Measurements from ENCODE around the gene SLC39A12. TPM values are rescaled to one million over a fixed set of nuclear protein-coding genes. Genes with fewer than 3 reads are reported as not detected.

SLC39A12 gene
- total and polyA plus RNA-seq, 2 experiments from 2014 or later: not detected

DNA sequence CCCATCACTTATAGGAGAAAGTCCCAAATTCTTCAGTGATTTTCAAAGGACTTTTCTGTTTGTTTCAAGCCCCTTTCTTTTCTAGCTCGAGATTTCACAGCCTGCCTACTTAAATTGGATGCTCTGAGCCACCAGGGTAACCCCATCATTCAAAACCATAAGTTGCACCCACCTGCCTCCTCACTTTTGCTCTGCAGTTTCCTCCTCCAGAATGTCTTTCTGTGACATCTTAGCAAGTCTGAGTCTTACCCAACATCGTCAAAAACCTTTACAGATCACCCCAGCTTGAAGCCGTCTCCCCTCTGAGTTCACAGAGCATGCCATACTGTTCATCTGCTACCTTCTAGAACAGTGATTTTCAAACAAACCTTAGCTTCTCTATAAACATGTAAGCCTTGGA, 124.2 kb downstream of the SLC39A12 start:
- TF ChIP-seq EZH2phosphoT487 (IDR thresholded peaks at IDR 0.05; ENCODE audit: unreplicated experiment) (no peak), JUNB (IDR thresholded peaks at IDR 0.05; ENCODE audit: unreplicated experiment) (no peak), NANOG (IDR thresholded peaks at IDR 0.05; ENCODE audit: borderline replicate concordance) (no peak), CREB1 (CRISPR knock-in tag; IDR thresholded peaks at IDR 0.05; ENCODE audit: low read depth) (no peak), ZNF114 (CRISPR knock-in tag; IDR thresholded peaks at IDR 0.05) (no peak), STAT1 (IDR thresholded peaks at IDR 0.05; ENCODE audit: unreplicated experiment) (no peak), POLR2AphosphoS5 (IDR thresholded peaks at IDR 0.05; ENCODE audit: low read depth) (no peak), ZNF331 (CRISPR knock-in tag; IDR thresholded peaks at IDR 0.05; ENCODE audit: low read depth) (no peak), EZH2 (IDR thresholded peaks at IDR 0.05; ENCODE audit: low read depth, unreplicated experiment) (no peak), ZNF462 (CRISPR knock-in tag; IDR thresholded peaks at IDR 0.05) (no peak)
- TF ChIP-seq, protein P1, sequence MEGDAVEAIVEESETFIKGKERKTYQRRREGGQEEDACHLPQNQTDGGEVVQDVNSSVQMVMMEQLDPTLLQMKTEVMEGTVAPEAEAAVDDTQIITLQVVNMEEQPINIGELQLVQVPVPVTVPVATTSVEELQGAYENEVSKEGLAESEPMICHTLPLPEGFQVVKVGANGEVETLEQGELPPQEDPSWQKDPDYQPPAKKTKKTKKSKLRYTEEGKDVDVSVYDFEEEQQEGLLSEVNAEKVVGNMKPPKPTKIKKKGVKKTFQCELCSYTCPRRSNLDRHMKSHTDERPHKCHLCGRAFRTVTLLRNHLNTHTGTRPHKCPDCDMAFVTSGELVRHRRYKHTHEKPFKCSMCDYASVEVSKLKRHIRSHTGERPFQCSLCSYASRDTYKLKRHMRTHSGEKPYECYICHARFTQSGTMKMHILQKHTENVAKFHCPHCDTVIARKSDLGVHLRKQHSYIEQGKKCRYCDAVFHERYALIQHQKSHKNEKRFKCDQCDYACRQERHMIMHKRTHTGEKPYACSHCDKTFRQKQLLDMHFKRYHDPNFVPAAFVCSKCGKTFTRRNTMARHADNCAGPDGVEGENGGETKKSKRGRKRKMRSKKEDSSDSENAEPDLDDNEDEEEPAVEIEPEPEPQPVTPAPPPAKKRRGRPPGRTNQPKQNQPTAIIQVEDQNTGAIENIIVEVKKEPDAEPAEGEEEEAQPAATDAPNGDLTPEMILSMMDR (conservative IDR thresholded peaks at IDR 0.05; ENCODE audit: low read depth in 2 of 2): no peak
- TF ChIP-seq, protein P2, sequence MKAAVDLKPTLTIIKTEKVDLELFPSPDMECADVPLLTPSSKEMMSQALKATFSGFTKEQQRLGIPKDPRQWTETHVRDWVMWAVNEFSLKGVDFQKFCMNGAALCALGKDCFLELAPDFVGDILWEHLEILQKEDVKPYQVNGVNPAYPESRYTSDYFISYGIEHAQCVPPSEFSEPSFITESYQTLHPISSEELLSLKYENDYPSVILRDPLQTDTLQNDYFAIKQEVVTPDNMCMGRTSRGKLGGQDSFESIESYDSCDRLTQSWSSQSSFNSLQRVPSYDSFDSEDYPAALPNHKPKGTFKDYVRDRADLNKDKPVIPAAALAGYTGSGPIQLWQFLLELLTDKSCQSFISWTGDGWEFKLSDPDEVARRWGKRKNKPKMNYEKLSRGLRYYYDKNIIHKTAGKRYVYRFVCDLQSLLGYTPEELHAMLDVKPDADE (IDR thresholded peaks at IDR 0.05): no peak
- TF ChIP-seq, protein P3, sequence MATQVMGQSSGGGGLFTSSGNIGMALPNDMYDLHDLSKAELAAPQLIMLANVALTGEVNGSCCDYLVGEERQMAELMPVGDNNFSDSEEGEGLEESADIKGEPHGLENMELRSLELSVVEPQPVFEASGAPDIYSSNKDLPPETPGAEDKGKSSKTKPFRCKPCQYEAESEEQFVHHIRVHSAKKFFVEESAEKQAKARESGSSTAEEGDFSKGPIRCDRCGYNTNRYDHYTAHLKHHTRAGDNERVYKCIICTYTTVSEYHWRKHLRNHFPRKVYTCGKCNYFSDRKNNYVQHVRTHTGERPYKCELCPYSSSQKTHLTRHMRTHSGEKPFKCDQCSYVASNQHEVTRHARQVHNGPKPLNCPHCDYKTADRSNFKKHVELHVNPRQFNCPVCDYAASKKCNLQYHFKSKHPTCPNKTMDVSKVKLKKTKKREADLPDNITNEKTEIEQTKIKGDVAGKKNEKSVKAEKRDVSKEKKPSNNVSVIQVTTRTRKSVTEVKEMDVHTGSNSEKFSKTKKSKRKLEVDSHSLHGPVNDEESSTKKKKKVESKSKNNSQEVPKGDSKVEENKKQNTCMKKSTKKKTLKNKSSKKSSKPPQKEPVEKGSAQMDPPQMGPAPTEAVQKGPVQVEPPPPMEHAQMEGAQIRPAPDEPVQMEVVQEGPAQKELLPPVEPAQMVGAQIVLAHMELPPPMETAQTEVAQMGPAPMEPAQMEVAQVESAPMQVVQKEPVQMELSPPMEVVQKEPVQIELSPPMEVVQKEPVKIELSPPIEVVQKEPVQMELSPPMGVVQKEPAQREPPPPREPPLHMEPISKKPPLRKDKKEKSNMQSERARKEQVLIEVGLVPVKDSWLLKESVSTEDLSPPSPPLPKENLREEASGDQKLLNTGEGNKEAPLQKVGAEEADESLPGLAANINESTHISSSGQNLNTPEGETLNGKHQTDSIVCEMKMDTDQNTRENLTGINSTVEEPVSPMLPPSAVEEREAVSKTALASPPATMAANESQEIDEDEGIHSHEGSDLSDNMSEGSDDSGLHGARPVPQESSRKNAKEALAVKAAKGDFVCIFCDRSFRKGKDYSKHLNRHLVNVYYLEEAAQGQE (IDR thresholded peaks at IDR 0.05; ENCODE audit: unreplicated experiment): no peak
- Histone ChIP-seq H3K4me2 (no peak overlapping the region), H3K9me2 (ENCODE audit: insufficient read depth) (no peaks in the 10 kb centered on the region), H3F3A (replicated peaks; ENCODE audit: low read depth) (no peaks in the 10 kb centered on the region), H4K20me1 (replicated peaks; ENCODE audit: insufficient read depth) (no peaks in the 10 kb centered on the region), H3K36me3 (ENCODE audit: insufficient read depth) (no peaks in the 10 kb centered on the region), H2AFZ (no peak overlapping the region), H3K79me2 (replicated peaks; ENCODE audit: insufficient read depth) (no peaks in the 10 kb centered on the region), H3K4me1 (ENCODE audit: insufficient read depth) (peaks cover 21% of the 10 kb centered on the region), H3K27ac (ENCODE audit: low read depth) (no peak overlapping the region), H3K27me3 (ENCODE audit: insufficient read depth) (no peaks in the 10 kb centered on the region), H3K4me3 (no peak overlapping the region)
- Mint-ChIP-seq H3K27ac (0 out of 2 replicates have a peak overlapping the region, but pooled peaks have one; percentile 1), H3K27me3 (ENCODE audit: insufficient read depth, low read depth, poor library complexity) (peaks cover 6% of the 10 kb centered on the region), H3K9me3 (no peaks in the 10 kb centered on the region; the same call in 1 of the 3 replicates), H3K4me3 (no peak overlapping the region), H3K4me1 (peaks cover 20% of the 10 kb centered on the region), H3K36me3 (ENCODE audit: low read depth) (no peaks in the 10 kb centered on the region)
- DNase-seq (ENCODE audit: low spot score) (no peak), ATAC-seq (no peak)
